NCI-H1694 (cell line): ENCODE results near the gene CLHC1.
"Not testable (repeated sequence)": the region's sequence is repeated elsewhere in the genome, so short reads cannot be mapped to it uniquely, and the experiment has no call there.

Experiments used
- DNase-seq: peaks from one replicate; lab custom pipeline; 2025; lab: John Stamatoyannopoulos, UW

Gene CLHC1

DNA sequence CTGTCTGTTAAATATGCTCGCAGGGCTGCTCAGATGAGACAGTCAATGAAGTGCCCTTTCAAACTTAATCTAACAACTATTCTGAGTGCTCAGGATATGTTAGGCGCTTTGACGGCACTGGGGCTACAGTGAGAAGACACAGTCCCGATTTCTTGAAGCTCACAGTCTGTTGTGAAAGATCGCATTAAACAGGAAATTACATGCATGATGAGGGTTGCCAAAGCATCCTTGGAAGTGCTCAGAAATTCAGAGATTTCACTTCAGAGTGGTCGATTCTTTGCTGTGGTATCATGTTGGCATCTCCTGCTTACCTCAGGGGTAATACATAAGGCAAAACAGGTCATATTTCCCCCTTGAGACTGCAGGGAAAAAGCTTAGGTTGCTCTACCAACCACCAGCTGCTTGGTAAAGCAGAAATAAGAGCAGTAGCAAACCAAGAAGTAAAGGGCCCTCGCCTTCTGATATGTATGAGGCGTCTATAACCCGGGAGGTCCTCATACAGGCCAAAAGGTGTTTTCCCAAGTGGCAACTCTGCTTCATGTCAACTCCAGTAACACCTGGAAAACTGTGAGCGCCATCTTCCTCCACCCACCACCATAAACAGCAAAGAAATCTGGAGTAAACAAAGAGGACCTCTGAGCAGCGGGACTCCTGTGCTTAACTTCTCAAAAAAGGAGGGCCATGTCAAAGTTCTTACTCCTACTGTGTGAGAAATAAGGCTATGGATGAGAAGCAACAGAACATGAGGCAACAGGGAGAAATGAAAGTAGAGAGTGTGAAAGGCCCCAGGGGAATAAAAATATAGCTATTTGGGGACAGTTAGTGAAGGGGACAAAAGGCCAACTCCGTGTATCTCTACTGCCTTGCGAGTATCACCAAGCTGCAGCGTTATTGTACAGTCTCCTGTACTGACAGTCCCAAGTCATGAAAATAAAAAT, 79.3 kb downstream of the CLHC1 start:
- no peak for DNase-seq

DNA sequence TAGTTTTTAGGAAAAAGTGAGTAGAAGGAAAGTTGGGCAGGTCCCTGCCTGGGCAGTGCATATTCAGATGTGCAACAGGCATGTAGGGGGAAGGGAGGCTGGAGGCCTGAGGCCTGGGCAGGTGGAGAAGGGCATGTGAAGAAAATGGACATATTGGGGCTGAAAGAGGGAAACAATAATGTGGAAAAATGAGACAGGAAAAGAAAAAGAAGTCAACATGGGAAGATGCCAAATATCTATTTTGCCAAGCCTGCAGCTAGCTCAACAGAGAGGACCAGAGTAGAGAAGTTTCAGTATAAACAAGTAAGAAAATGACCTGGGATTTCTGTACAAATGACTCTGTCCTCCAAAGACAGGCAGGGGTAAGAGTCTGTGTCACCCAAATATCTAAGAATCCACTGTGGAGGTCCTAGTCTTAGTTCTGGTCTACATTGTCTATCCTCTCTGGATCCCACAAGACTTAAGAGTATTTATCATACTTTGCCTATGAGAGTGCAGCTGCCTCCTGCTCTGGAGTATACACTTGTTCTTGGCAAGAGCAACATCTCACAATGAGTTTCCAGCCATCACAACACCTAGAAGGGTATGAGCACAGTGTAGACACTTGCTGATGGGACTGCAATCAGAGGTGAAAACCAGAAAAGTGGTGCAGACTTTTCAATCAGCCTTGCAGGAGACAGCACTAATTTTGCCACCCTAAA, 80.2 kb downstream of the CLHC1 start:
- no peak for DNase-seq

DNA sequence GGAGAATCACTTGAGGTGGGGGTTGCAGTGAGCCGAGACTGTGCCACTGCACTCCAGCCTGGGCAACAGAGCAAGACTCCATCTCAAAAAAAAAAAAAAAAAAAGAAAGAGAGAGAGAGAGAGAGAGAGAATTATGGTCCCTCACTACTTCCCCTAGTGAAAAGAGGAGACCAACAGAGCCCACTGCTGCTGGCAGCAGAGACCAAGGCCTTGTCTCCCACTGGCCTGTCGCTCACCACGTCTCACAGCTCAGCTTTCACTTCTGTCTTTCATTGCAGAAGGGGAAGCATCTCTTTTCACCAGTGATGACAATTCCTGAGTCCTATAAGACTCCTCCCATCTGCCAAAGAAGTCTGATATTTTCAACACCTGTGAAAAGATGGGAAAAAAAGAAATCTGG, 81.3 kb downstream of the CLHC1 start:
- no peak for DNase-seq

DNA sequence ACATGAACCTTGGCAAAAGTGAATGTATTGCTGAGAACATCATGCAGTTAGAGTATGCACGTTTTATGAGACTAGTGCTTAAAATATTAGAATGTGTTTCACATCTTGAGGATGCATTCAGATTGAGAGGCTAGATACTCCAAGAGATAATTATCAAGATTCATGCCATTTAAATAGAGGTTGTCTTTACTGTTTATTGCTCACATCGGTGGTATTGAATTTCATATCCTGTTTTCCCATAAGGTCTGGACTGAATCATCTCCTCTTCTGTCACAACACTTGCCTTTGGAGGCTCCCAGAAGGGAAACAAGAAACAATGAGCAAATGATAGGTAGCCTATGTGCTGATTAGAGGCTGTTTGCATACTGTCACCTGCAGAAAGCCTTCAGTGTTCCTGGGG, 83.8 kb downstream of the CLHC1 start:
- no peak for DNase-seq

DNA sequence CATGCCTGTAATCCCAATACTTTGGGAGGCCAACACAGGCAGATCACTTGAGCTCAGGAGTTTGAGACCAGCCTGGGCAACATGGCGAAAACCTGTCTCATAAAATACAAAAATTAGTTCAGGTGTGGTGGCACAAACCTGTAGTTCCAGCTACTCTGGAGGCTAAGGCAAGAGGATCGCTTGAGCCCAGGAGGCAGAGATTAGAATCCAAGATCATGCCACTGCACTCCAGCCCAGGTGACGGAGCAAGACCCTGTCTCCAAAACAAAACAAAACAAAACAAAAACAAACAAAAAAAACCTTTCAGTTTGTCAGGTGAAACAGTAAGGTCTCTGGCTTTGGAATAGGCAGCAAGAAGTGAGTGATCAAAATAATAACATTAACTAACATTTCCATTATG, 84.6 kb downstream of the CLHC1 start:
- no peak for DNase-seq

DNA sequence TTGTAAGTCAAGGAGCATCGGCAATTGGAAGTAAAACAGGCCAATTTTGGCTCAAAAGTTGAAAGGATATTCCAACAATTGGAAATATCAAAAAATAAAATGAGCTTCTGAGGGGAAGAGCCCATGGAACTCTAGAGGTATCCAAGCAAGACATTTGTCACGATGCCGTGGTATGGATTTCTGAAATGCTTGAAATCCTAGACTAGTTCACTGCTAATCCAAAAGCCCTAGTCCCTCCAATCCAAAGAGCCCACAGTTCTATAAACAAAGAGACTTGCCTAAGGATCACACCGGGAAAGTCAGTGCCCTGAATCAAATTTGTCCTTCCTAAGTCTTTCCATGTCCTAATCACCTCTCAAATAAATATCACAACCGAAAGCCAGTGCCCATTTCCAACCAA, 85.1 kb downstream of the CLHC1 start:
- DNase-seq, result no peak

DNA sequence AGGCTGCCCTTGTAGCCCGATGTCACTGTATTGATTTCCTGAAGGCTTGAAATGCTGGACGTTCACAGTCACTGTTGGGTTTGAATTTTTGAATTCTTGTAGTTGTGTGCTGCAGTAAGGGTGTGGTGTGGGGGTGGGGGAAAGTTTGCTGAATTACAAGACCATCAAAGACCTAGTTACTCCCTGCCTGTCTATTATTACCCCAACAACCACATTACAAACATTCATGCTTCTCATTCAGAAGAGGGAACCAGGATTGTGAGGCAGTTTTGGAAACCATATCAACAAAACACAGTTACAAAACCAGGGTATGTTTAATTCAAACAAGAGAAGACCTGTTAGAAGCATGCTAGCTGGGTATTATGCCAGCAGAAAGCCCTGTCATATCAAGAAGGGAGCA, 85.8 kb downstream of the CLHC1 start:
- no peak for DNase-seq

DNA sequence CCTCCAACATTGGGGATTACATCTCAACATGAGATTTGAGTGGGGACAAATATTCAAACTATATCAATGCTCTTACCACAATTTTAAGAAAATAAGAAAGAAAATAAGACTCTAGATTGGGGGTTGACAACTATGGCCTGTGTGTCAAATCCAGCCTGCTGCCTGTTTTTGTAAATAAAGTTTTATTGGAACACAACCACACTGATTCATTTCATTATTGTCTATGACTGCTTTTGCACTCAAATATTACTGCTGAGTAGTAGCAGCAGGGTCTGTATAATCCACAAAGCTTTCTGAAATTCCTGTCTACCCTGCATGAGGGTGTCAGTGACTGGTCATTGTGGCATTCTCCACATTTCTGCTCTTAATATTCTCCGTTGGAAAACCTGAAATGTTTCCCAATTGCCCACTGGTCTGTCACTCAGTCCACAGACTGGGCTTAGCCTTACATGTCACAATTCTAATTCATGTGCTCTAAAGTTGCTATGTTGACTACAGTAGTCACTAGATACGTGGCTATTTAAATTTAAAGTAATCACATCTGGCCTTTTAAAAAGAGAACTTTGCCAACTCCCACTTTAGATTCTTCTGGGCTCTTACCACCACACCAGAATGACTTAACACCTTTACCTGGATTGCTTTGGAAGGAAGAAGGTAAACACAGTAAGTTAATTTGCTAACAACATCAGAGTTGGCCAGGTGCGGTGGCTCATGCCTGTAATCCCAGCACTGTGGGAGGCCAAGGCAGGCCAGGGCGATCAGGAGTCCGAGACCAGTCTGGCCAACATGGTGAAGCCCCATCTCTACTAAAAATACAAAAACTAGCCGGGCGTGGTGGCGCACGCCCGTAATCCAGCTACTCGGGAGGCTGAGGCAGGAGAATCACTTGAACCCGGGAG, 86.9 kb downstream of the CLHC1 start:
- no peak for DNase-seq

DNA sequence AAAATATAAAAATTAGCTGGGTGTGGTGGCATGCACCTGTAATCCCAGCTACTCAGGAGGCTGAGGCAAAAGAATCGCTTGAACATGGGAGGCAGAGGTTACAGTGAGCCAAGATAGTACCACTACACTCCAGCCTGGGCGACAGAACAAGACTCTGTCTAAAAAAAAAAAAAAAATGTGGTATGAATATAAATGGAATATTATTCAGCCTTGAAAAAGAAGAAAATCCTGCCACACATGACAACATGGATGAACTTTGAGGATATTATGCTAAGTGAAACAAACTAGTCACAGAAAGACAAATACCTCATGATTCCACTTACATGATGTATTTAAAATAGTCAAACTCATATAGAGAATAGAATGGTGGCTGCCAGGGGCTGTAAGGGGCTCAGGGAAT, 88.4 kb downstream of the CLHC1 start:
- not testable (repeated sequence) for DNase-seq

DNA sequence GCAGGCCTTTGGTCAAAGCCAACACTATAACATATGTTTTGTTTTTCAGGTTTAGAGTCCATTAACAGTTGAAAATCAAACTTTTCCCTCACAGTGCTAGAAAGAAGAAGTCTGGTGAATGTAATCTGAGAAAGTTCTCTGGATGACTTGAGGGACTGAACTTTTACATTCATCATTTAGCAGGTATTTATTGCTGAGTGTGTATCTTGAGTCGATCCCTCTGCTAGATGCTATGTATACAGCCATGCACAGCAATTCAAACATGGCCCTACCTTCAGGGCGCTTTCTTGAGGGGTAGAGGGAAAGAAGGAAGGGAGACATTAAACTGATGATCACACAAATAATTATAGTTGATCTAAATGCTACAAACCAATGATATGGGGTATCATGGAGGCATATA, 89.6 kb downstream of the CLHC1 start:
- DNase-seq, result no peak

DNA sequence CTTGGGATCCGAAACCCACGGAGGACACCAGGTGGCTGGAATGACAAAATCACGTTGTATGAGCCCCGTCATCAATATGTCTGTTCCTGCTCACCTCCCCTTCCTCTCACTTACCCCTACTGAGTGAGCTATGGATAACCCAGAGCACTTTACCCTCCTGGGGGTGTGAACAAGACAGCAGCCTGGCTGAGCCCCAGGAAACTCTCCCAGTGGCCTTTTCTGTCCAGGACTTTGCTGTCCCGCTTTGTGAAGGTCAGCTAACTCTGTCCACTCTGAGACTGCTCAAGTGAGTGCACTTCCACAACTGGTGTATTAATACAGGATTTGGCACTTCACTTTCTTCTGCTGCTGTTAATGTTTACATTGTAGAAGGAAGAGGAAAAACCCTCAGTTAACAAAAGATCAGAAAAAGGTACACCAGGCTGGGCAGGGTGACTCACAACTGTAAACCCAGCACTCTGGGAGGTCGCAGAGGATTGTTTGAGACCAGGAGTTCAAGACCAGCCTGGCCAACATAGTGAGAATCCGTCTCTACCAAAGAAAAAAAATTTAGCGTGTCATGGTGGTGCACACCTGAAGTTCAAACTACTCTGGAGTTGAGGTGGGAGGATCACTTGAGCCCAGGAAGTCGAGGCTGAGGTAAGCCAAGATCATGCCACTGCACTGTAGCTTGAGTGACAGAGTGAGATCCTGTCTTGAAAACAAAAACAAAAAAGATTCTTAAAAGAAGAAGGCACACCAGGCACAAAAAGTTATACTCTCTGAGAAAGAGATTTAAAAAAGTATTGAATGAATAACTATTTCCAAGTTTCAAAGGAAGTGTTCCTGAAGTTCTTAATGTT, 90.3 kb downstream of the CLHC1 start:
- DNase-seq, result no peak

DNA sequence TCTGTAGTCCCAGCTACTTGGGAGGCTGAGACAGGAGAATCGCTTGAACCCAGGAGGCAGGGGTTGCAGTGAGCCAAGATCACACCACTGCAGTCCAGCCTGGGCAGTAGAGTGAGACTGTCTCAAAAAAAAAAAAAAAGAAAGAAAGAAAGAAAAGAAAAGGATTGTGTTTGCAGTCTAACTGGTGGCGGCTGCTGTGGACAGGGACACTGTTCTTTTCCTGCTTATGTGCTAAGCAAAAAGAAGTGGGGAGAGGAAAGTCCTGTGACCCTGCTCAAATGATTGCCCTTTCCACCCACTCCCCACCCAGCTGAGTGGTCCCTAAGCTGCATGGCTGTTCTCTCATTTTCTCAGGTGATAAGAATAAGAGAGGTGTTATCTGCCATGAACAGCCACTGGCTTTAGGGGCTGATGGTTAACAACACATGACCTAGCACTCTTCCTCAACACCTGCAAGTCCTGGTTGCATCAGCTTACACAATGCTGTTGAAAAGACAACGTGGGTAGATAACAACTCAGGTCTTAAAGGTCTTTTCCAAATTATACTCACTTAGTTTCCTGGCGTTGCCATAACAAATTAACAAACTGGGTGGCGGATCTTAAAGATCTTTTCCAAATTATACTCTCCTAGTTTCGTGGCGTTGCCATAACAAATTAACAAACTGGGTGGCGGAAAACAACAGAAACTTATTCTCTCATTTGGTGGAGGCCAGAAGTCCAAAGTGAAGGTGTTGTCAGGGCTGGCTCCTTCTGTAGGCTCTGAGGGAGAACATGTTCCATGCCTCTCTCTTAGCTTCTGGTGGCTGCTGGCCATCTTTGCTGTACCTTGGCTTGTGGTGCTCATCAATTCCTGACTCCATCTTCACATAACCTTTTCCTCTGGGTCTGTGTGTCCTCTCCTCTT, 91.5 kb downstream of the CLHC1 start:
- DNase-seq, result no peak

DNA sequence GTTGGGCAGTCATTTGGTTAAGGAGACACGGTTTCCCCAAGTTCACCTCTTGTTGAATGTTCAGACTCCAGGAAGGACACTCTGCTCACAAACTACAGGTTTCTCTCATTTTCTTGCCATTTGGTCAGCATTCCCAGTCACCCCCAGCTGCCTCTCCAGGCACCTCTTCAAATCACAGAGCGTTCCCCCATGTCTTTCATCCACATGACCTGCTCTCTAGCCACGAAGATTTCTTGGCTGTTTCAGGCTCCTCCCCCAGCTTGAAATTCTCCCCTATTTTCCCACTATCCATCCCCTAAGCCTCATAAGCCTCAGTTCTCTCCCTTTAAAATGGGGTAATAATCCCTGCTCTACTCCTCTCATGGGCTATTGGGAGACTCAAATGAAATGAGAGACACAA, 92.8 kb downstream of the CLHC1 start:
- no peak for DNase-seq

DNA sequence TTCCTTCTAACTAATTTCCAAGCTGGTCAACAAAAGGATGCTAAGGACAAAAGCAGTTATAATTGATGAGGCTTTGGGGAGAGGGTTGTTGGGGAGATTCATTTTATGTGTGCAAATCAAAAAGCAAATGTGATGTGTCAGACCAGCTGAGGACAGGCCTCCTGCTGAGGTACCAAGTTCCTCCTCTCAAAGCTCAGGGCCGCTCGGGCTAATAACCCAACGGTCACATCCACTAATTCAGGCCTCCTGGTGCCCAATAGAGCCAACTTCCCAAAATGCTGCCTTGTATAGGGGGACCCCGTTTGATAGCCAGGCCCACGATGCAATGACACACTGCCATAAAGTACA, 93.2 kb downstream of the CLHC1 start:
- DNase-seq, result no peak

DNA sequence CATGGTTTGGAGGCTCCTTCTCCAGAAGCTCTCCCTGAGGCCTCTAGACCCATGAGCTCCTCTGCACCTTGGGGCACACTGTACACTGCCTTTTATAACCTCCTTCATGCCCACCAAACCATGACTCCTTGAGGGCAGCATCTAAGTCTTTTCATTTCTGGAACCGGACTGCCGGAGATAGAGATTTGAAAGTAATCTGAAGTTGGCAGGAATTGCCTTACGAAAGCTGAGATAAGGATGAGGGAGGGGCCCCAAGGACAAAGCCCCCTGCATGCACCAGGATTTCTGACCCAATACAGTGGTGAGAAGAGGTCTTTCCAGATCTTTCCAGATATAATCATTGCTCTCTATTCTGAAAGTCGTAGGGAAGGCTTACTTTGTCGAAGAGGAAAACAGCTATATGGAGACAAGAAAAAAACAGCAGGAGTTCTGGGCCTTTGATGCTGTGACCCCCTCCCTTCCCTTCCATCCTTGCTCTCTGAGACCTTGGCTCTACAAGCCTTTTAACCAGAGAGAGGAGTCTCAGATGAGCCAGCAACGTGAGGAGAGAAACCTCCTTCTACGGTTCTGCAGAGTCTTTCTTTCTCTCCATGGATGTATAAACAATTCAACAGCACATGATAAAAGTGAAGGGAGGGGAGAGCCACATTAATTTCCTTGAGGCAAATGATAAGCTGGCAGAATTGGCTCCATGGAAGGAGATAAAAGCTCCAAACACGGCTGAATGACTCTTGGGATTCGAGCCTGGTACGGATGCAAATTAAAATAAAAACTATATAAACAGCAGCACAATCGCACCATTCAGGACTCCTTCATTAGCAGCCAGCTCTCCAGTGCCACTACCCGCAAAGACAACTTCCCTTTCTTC, 93.8 kb downstream of the CLHC1 start:
- no peak for DNase-seq

DNA sequence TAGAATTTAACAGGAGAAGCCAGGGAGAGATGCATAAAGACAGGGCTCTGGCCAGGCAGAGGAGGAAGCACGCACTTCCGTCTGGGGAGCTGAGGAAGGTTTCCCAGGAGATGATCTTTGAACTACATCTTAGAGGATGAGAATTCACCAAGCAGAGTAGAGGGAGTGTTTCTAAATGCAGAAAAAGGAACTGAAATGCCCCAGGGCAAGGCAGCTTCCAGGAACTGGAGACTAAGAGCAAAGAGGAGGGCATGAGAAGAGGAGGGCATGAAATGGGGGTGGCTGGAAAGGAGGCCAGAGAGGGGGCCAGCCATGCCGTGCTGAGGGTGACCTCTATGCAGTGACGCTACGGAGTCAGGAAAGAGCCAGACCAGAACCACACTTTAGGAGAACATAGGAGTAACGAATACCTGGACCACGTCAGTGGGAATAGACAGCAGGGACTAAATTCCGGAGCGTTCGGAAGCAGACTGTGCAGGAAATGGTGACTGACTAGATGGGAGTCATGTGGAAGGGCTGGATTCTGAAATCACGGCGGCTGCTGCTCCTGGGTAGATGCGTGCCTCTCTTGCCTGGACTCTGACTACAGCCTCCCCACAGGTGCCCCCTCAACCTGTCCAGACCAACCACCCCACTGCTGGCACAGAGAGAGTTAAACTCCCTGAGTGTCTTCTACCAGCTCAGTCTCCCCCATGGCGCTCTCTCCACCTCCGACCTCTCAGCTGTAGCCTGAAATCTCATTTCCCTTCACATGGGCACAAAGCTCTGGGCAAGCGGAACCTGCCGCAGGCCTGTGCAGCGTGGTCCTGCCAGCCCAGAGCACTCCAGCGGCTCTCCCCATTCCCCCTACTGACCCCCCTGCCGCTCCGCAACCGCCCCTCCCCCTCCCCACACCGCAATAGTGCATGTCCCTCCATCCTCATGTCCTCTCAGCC, 94.8 kb downstream of the CLHC1 start:
- no peak for DNase-seq

DNA sequence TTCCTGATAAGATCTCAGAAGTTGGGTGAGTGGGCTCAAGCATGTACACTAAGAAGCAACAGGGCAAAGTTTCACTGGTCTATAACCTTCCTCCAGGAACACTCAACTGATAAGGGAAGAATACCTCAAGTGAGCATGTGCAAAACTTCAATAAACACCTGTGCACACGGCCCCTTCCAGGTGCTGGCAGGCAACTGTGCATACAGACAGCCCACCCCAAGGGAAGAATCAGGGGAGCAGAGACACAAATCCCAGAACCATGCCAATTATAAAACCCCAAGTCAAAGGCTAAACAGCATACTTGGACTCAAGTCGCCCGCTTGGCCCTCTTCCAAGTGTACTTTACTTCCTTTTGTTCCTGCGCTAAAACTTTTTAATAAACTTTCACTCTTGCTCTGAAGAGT, 96.0 kb downstream of the CLHC1 start:
- DNase-seq, result no peak

DNA sequence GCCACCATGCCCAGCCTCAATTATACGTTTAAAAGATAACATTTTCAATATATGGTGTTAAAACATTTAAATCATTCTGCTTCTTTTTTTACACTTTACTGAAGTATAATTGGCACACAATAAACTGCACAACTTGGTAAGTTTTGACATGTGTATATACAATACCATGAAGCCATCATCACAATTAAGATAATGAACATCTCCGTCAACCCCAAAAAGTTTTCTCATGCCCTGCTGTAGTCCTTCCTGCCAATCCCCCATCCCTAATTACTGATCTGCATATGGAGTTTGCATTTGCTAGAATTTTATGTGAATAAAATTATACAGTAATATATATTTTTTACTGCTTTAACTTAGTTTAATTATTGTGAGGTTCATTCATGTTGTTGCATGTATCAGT, 96.6 kb downstream of the CLHC1 start:
- DNase-seq, result no peak
